A673 (cell line): ENCODE measurements around the gene YPEL3. TPM values are rescaled to one million over a fixed set of nuclear protein-coding genes. Genes with fewer than 3 reads are reported as not detected.

Experiments used
- BruUV-seq: library from RNA; stranded (reverse); fragments of 400-500 nt; replicated peaks from 2 replicates; lab custom pipeline; 2021; lab: Mats Ljungman, UMichigan
- CTCF ChIA-PET: fragments of 300-600 bp; sonication (Branson Sonifier 250); formaldehyde crosslinking; loops from one replicate; lab custom pipeline; 2022; ENCODE audit warnings: antibody characterized with exemption; lab: Charles Lee
- POLR2A ChIA-PET: fragments of 300-600 bp; sonication (Branson Sonifier 250); formaldehyde crosslinking; loops from one replicate; lab custom pipeline; 2022; ENCODE audit warnings: antibody characterized with exemption; ENCODE audit not compliant: low non-redundant PET; lab: Charles Lee
- DNase-seq: peaks from one replicate; pipeline ENCODE4 v3.0.0-alpha.2; 2015; ENCODE audit warnings: low spot score
- H3K27ac ChIP-seq: fragments of 200-600 bp; sonication (generic); 2 replicates; pipeline ENCODE4 v1.5.1; 2016; ENCODE audit warnings: mixed run types, low read depth, mild to moderate bottlenecking, mixed read lengths, antibody characterized with exemption, low read length; ENCODE audit not compliant: poor library complexity, severe bottlenecking
- H3K27me3 ChIP-seq: fragments of 200-600 bp; sonication (generic); replicated peaks from 2 replicates; pipeline ENCODE4 v1.6.1; 2017; ENCODE audit warnings: mixed run types, low read depth, mild to moderate bottlenecking, mixed read lengths, antibody characterized with exemption, low read length; ENCODE audit not compliant: insufficient read depth, poor library complexity
- H3K36me3 ChIP-seq: fragments of 200-600 bp; sonication (generic); 2 replicates; pipeline ENCODE4 v1.6.1; 2016; ENCODE audit warnings: mixed run types, mild to moderate bottlenecking, mixed read lengths, antibody characterized with exemption, low read length; ENCODE audit not compliant: insufficient read depth, poor library complexity, severe bottlenecking
- H3K4me1 ChIP-seq: fragments of 200-600 bp; sonication (generic); 2 replicates; pipeline ENCODE4 v1.6.1; 2017; ENCODE audit warnings: mixed run types, mild to moderate bottlenecking, mixed read lengths, antibody characterized with exemption, low read length; ENCODE audit not compliant: insufficient read depth, poor library complexity, severe bottlenecking
- H3K4me3 ChIP-seq: fragments of 200-600 bp; sonication (generic); 2 replicates; pipeline ENCODE4 v1.5.1; 2016; ENCODE audit warnings: low read depth, mixed run types, mild to moderate bottlenecking, mixed read lengths, low read length; ENCODE audit not compliant: poor library complexity, severe bottlenecking
- H3K9me3 ChIP-seq: fragments of 200-600 bp; sonication (generic); 2 replicates; pipeline ENCODE4 v1.6.1; 2016; ENCODE audit warnings: mixed run types, low read depth, mild to moderate bottlenecking, mixed read lengths, antibody characterized with exemption, low read length; ENCODE audit not compliant: poor library complexity, severe bottlenecking
- EZH2 ChIP-seq: fragments of 200-600 bp; sonication (generic); IDR thresholded peaks from 2 replicates; pipeline ENCODE4 v1.6.1; 2017; ENCODE audit warnings: borderline replicate concordance, low read depth, mild to moderate bottlenecking, mixed read lengths, antibody characterized with exemption, low read length; ENCODE audit not compliant: poor library complexity, severe bottlenecking
- intact Hi-C: fragments of 100-400 bp; cut with micrococcal nuclease; formaldehyde crosslinking; loops from one replicate; pipeline ENCODE4 v1.10.0; 2022; ENCODE audit not compliant: unreplicated experiment
- total RNA-seq: library from RNA; stranded (reverse); gene quantifications from 2 replicates; pipeline ENCODE4 v1.2.3, GENCODE V29; 2021
- TF ChIP-seq, protein P1 (sequence below): fragments of 300-800, 200-600 bp; sonication (generic); conservative IDR thresholded peaks from 2 replicates; pipeline ENCODE4 v1.5.1; 2017; ENCODE audit warnings: low read depth, mild to moderate bottlenecking, antibody characterized with exemption, low read length, moderate library complexity, mixed read lengths

The YPEL3 gene
- total RNA-seq, 1 experiment from 2014 or later = 4.7 TPM

DNA sequence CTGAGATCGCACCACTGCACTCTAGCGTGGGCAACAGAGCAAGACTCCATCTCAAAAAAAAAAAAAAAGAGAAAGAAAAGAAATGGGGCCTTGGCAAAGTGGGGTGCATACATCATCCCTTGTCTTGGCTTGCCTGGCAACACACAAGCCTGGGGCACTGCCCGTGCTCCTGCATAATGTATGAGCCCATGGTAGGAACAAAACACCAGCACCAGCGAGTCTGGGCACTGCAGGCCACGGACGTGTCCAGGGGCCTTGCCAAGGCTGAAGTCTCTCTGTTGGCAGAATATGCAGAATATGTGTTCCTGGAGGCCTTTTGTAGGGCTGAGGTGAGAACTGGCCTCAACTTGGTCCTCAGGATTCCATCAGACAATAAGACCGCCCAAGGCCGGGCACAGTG, 46.1 kb downstream of the YPEL3 start:
- POLR2A ChIA-PET = no interaction called here
- no peak for DNase-seq
- BruUV-seq = no TSS peak
- peaks cover 8% of the 10 kb centered on the region for H3K4me1 ChIP-seq
- no peaks in the 10 kb centered on the region for H3K9me3 ChIP-seq
- H3K27me3 ChIP-seq = no peaks in the 10 kb centered on the region
- H3K27ac ChIP-seq = no peak overlapping the region
- H3K4me3 ChIP-seq = no peak overlapping the region
- H3K36me3 ChIP-seq = no peaks in the 10 kb centered on the region
- CTCF ChIA-PET = no interaction called here
- intact Hi-C loops = loop anchor here (10.0 kb wide), 1 partner anchor 575 kb away; no protein-coding TSS in a partner anchor
- no peak for TF ChIP-seq EZH2
- TF ChIP-seq, protein P1, sequence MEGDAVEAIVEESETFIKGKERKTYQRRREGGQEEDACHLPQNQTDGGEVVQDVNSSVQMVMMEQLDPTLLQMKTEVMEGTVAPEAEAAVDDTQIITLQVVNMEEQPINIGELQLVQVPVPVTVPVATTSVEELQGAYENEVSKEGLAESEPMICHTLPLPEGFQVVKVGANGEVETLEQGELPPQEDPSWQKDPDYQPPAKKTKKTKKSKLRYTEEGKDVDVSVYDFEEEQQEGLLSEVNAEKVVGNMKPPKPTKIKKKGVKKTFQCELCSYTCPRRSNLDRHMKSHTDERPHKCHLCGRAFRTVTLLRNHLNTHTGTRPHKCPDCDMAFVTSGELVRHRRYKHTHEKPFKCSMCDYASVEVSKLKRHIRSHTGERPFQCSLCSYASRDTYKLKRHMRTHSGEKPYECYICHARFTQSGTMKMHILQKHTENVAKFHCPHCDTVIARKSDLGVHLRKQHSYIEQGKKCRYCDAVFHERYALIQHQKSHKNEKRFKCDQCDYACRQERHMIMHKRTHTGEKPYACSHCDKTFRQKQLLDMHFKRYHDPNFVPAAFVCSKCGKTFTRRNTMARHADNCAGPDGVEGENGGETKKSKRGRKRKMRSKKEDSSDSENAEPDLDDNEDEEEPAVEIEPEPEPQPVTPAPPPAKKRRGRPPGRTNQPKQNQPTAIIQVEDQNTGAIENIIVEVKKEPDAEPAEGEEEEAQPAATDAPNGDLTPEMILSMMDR = no peak

DNA sequence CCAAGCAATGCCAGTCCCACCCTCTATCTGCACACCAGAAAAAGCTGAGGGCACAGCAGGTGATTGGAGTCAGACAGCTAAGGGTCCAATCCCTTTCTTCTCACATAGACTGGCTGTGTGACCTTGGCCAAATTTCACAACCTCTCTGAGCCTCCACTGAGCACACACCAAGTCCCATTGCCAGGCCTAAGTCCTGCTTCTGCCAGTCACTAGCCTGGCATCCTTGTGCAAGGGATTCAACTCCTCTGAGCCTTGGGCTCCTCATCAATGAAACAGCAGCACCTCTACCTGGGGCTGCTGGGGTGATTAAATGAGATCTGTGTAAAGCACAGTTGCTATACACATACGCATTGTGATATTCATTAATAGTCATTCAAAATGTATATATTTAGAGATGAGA, 49.4 kb downstream of the YPEL3 start:
- Histone ChIP-seq H3K27me3 (no peaks in the 10 kb centered on the region), H3K27ac (no peak overlapping the region), H3K36me3 (no peaks in the 10 kb centered on the region), H3K4me1 (no peaks in the 10 kb centered on the region), H3K9me3 (no peaks in the 10 kb centered on the region), H3K4me3 (no peak overlapping the region)
- BruUV-seq = no TSS peak
- ChIA-PET POLR2A (no interaction called here), CTCF (no interaction called here)
- no peak for DNase-seq
- intact Hi-C loops = loop anchor here (10.0 kb wide), 1 partner anchor 578 kb away; no protein-coding TSS in a partner anchor
- TF ChIP-seq, protein P1 = no peak
- TF ChIP-seq EZH2 = no peak

DNA sequence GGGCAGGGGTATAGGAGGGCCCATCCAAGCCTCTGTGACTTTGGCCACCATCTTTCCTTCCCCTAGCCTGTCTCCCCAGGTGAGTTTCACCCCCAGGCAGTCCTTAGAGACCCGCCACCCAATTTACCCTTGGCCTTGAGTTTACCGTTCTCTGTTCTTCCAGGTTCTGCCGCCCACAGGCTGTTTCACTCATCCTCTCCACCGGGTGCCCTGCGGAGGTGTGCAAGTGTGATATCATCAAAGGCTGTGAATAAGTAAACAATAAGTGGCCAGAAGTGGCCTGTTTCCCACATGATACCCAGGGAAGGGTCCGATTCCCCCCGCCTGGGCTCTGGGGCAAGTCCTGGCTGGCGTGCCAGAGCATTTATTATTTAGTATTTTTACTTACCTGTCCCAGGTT, 49.8 kb downstream of the YPEL3 start:
- no peaks in the 10 kb centered on the region for H3K9me3 ChIP-seq
- H3K27me3 ChIP-seq = no peaks in the 10 kb centered on the region
- H3K4me1 ChIP-seq = no peaks in the 10 kb centered on the region
- BruUV-seq = no TSS peak
- H3K27ac ChIP-seq = no peak overlapping the region
- H3K36me3 ChIP-seq = no peaks in the 10 kb centered on the region
- no peak overlapping the region for H3K4me3 ChIP-seq
- CTCF ChIA-PET = no interaction called here
- no peak for DNase-seq
- TF ChIP-seq, protein P1 = no peak
- POLR2A ChIA-PET = no interaction called here
- intact Hi-C loops = loop anchor here (10.0 kb wide), 1 partner anchor 579 kb away; no protein-coding TSS in a partner anchor

Other genes starting within 250 kb of the YPEL3 start
- gene CDIPT, start 233.0 kb downstream of the YPEL3 start, total RNA-seq = 51.7 and 55.6 TPM in 2 replicates
- gene SEZ6L2, start 196.7 kb downstream of the YPEL3 start, total RNA-seq = 7.0 and 9.1 TPM in 2 replicates
- 2.0 and 2.5 TPM in 2 replicates for gene ASPHD1, start 195.7 kb downstream of the YPEL3 start, total RNA-seq
- 32.4 and 33.3 TPM in 2 replicates for gene KCTD13, start 170.0 kb downstream of the YPEL3 start, total RNA-seq
- 48.3 and 52.7 TPM in 2 replicates for gene TMEM219, start 134.1 kb downstream of the YPEL3 start, total RNA-seq
- 49.9 and 50.2 TPM in 2 replicates for gene TAOK2, start 122.3 kb downstream of the YPEL3 start, total RNA-seq
- 29.7 and 33.2 TPM in 2 replicates for gene HIRIP3, start 100.6 kb downstream of the YPEL3 start, total RNA-seq
- 115 and 120 TPM in 2 replicates for gene INO80E, start 100.0 kb downstream of the YPEL3 start, total RNA-seq
- 3.2 and 5.4 TPM in 2 replicates for gene DOC2A, start 85.2 kb downstream of the YPEL3 start, total RNA-seq
- gene C16orf92, start 73.0 kb downstream of the YPEL3 start, total RNA-seq = not detected in 2 replicates
- gene TLCD3B, start 64.9 kb downstream of the YPEL3 start, total RNA-seq = 1.9 and 2.6 TPM in 2 replicates
- gene ALDOA, start 30.5 kb downstream of the YPEL3 start, total RNA-seq = 1,552 and 1,729 TPM in 2 replicates
- 122 and 127 TPM in 2 replicates for gene PPP4C, start 20.2 kb downstream of the YPEL3 start, total RNA-seq
- 0.49 and 0.85 TPM in 2 replicates for gene TBX6, start 4.3 kb downstream of the YPEL3 start, total RNA-seq
- gene GDPD3, start 17.3 kb upstream of the YPEL3 start, total RNA-seq = 2.5 and 4.4 TPM in 2 replicates
- 59.5 and 74.6 TPM in 2 replicates for gene MAPK3, start 27.0 kb upstream of the YPEL3 start, total RNA-seq
- 4.6 and 7.0 TPM in 2 replicates for gene CORO1A, start 87.4 kb upstream of the YPEL3 start, total RNA-seq
- 180 and 225 TPM in 2 replicates for gene BOLA2B, start 97.5 kb upstream of the YPEL3 start, total RNA-seq
- 15.5 and 20.0 TPM in 2 replicates for gene SLX1A, start 97.7 kb upstream of the YPEL3 start, total RNA-seq
- 14.1 and 21.2 TPM in 2 replicates for gene SULT1A3, start 103.0 kb upstream of the YPEL3 start, total RNA-seq
- 9.3 and 14.2 TPM in 2 replicates for gene NPIPB13, start 152.3 kb upstream of the YPEL3 start, total RNA-seq